ENCODE data around the gene KCNIP1. TPM values are rescaled to one million over a fixed set of nuclear protein-coding genes. Genes with fewer than 3 reads are reported as not detected.

The KCNIP1 gene
- total RNA-seq, 4 donors from 2014 or later, result 0.97 to 1.7 TPM; not detected in 2

DNA sequence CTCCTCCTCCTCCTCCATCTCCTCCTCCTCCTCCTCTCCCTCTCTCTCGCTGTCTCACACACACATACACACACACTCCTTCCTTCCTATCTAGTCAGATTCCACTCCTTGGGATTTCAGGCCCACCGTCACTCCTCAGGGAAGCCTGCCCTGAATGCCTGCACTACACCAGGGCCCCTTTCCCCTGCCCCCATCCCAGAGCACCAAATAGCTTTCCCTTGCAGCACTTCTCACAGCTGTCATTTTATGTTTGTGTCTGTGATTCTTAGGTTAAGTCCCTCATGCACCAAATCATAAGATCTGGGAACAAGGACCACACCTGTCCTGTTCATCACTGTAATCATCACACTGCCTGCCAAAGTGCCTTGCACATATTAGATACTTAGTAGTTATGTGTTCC lies 193.2 kb downstream of the KCNIP1 start:
- 63% methylated on average over 2 of the region's 2 CpGs for WGBS
- H3K27me3 ChIP-seq, result peaks cover 0 to 45% (median under 1%) of the 10 kb centered on the region in 4 donors

DNA sequence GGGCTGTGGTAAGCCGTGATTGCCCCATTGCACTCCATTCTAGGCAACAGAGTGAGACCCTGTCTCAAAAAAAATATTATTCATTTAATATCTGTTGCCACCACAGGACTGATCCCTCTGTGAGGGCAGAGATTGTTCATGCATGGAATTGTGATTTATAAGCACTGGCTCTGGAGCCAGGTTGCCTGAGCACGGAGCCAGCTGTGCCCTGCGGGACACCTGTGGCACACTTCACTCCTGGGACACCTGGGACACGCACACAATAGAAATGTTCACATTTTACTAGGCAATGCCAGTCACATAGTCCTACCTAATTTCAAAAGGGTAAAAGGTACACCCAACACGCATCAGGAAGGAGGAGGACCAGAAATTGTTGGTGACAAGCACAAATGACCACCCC lies 196.7 kb downstream of the KCNIP1 start:
- H3K27ac ChIP-seq (replicated peaks in 1 of 4), result no peak overlapping the region
- TF ChIP-seq, protein P1, sequence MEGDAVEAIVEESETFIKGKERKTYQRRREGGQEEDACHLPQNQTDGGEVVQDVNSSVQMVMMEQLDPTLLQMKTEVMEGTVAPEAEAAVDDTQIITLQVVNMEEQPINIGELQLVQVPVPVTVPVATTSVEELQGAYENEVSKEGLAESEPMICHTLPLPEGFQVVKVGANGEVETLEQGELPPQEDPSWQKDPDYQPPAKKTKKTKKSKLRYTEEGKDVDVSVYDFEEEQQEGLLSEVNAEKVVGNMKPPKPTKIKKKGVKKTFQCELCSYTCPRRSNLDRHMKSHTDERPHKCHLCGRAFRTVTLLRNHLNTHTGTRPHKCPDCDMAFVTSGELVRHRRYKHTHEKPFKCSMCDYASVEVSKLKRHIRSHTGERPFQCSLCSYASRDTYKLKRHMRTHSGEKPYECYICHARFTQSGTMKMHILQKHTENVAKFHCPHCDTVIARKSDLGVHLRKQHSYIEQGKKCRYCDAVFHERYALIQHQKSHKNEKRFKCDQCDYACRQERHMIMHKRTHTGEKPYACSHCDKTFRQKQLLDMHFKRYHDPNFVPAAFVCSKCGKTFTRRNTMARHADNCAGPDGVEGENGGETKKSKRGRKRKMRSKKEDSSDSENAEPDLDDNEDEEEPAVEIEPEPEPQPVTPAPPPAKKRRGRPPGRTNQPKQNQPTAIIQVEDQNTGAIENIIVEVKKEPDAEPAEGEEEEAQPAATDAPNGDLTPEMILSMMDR (IDR thresholded peaks at IDR 0.05), result no peak
- TF ChIP-seq POLR2AphosphoS5 (IDR thresholded peaks at IDR 0.05), result no peak
- TF ChIP-seq POLR2A (IDR thresholded peaks at IDR 0.05; ENCODE audit: low read depth), result no peak
- TF ChIP-seq EP300 (IDR thresholded peaks at IDR 0.05), result no peak
- intact Hi-C loops (cut with DNase I), result no loop called here
- WGBS, result 81% methylated on average over 5 of the region's 5 CpGs
- H3K36me3 ChIP-seq, result no peaks in the 10 kb centered on the region
- no peaks in the 10 kb centered on the region for H3K4me1 ChIP-seq
- peaks cover 0 to 37% (median 0%) of the 10 kb centered on the region in 4 donors for H3K27me3 ChIP-seq
- no peak for DNase-seq (ENCODE audit: extremely low spot score)
- H3K9me3 ChIP-seq, result no peaks in the 10 kb centered on the region
- no peak overlapping the region for H3K4me3 ChIP-seq

More for the DNA sequence above, 193.2 kb downstream of the KCNIP1 start:
- H3K4me3 ChIP-seq, result no peak overlapping the region
- TF ChIP-seq POLR2A (IDR thresholded peaks at IDR 0.05; ENCODE audit: low read depth) (no peak), EP300 (IDR thresholded peaks at IDR 0.05) (no peak), POLR2AphosphoS5 (IDR thresholded peaks at IDR 0.05) (no peak)
- TF ChIP-seq, protein P1 (IDR thresholded peaks at IDR 0.05), result no peak
- H3K27ac ChIP-seq (replicated peaks in 1 of 4), result no peak overlapping the region
- intact Hi-C loops (cut with DNase I), result no loop called here
- no peaks in the 10 kb centered on the region for H3K36me3 ChIP-seq
- no peaks in the 10 kb centered on the region for H3K4me1 ChIP-seq
- H3K9me3 ChIP-seq, result no peaks in the 10 kb centered on the region
- DNase-seq (ENCODE audit: extremely low spot score), result no peak

DNA sequence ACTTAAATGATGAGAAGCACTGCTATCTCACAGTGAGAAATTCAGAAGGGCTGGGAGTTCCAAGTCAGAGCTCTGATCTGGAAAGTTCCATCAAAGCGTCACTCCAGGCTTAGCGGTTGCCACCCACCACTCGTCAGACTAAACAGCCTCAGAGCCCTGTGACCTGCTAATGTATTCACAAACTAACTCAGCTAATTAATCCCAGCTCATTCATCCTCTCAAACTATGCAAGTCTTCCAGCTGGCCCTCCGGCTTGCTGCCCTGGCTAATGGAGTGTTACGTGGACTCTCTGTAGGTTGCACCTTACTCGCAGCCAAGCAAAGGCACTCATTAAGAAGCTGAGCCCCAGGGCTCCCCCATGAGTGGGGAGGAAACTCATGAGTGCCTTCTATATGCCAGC lies 197.5 kb downstream of the KCNIP1 start:
- 39% methylated on average over 6 of the region's 6 CpGs for WGBS
- H3K27me3 ChIP-seq, result peaks cover 0 to 33% (median 0%) of the 10 kb centered on the region in 4 donors

DNA sequence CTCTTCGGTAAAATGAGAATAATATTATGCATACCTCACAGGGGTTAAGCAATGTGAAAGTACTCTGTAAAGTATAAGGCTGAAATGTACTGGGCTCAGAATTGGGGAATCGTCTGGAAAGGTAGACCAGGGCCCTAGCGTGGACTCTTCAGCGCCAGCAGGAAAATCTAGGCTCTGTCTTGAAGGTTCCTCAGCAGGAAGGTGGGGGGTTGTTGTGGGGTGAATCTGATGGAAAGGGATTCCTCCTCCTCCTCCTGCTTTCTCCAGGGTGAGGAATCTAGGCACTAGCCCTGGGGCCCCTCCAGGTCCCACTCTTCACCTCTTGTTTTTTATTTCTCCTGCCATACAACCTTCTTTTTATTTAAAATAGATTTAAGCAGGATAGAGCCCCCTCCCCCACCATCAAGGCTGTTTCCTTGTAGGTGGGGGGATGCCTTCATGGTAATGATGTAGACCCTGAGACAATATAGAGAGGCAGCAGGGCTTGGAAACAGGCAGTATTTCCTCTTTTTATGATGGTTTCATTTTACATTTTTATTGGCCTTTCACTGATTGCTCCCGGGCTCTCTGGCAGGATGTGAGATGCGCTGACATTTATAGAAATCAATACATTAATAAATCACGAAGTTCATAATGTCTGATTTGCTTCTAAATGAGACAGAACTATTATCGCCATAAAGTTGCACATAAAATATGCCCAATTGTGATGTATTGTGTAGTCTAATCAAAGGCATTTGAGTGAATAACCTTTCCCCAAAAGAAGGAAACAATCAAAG lies 200.8 kb downstream of the KCNIP1 start:
- Histone ChIP-seq H3K4me3 (no peak overlapping the region), H3K36me3 (no peaks in the 10 kb centered on the region), H3K9me3 (peaks cover 0 to 6% (median 4%) of the 10 kb centered on the region in 4 donors), H3K27ac (replicated peaks in 1 of 4) (no peak overlapping the region), H3K4me1 (no peaks in the 10 kb centered on the region), H3K27me3 (peaks cover 0 to 12% (median 0%) of the 10 kb centered on the region in 4 donors)
- WGBS, result 77% methylated on average over 7 of the region's 8 CpGs
- TF ChIP-seq POLR2A (IDR thresholded peaks at IDR 0.05; ENCODE audit: low read depth) (no peak), EP300 (IDR thresholded peaks at IDR 0.05) (no peak), POLR2AphosphoS5 (IDR thresholded peaks at IDR 0.05) (no peak)
- TF ChIP-seq, protein P1 (IDR thresholded peaks at IDR 0.05), result no peak
- intact Hi-C loops (cut with DNase I), result no loop called here
- no peak for DNase-seq (ENCODE audit: extremely low spot score)

More for the DNA sequence above, 197.5 kb downstream of the KCNIP1 start:
- Histone ChIP-seq H3K4me3 (no peak overlapping the region), H3K27ac (replicated peaks in 1 of 4) (no peak overlapping the region), H3K4me1 (no peaks in the 10 kb centered on the region), H3K36me3 (no peaks in the 10 kb centered on the region), H3K9me3 (no peaks in the 10 kb centered on the region)
- TF ChIP-seq POLR2AphosphoS5 (IDR thresholded peaks at IDR 0.05) (no peak), POLR2A (IDR thresholded peaks at IDR 0.05; ENCODE audit: low read depth) (no peak), EP300 (IDR thresholded peaks at IDR 0.05) (no peak)
- TF ChIP-seq, protein P1 (IDR thresholded peaks at IDR 0.05), result no peak
- intact Hi-C loops (cut with DNase I), result no loop called here
- DNase-seq (ENCODE audit: extremely low spot score), result no peak

Data from esophagus muscularis mucosa (tissue), 4 donors.